Epithelial cell of prostate (primary cell): Measurements from ENCODE around the gene NUBP2.

Experiments used
- DNase-seq: peaks from one replicate; pipeline ENCODE4 v3.0.0-alpha.2; 2011; ENCODE audit warnings: low read depth, low spot score
- H3K27ac ChIP-seq: fragments of 450-650 bp; 2 replicates; pipeline ENCODE4 v1.5.1; 2017; ENCODE audit warnings: mild to moderate bottlenecking

Gene NUBP2

DNA sequence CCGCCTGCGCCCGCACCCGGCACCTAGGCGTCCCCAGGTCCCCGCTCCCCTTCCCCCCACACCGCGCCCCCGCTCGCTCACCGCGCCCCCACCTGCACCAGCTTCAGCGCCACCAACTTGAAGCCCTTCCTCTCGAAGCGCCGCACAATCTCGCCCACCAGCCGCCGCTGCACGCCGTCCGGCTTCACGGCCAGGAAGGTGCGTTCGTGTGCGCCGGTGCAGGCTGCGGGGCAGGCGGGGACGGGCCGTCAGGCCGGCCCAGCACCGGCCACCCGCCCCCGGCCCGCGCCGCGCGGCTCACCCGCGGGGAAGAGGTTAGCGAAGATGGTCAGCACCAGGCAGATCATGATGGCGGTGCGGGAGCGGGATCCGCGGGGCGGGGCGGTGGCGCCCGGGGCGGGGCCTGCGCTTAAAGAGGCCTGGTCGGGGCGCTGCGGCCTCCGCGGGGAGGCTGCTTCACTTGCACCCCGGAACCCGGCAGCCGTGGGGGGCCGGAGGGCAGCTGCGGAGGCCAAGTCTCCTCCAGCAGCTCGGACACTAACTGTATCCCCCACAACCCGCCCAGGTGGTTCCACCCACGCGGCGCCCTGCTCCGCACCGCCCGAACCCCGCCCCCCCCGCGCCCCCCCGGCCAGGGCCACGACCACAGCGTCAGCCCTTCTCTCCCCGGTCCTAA lies 11.4 kb upstream of the NUBP2 start, which contains the start of gene NME3:
NME3 (minus strand) TSS at position 356 of the 676 bp plus-strand sequence; CDS start at position 347, 9 bp downstream.
- peak within 1 kb of the TSS; percentile 88 for H3K27ac ChIP-seq
- no peak for DNase-seq

DNA sequence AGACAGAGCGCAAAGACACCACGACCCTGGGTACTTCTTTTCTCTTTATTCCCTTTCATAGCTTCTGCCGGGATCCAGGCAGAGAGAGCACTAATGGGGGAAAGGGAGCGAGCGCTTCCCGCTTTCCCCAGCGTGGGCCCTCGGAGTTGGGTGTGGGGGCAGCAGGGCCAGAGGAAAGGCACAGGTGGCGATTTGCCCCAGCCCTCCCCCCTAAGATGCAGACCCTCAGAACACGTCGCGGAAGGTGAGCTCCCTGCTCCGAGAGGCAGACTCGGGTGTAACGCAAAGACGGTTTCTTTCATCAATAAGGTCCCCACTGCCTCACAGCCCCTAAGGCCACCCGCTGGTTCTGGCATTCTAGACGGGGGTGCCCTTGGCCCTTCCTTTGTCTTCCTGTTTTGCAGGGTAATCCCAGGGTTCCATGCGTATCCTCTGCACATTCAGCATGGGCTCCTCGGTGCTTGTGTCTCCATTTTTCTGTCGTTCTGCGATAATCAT lies 10.8 kb upstream of the NUBP2 start:
- DNase-seq, result no peak
- H3K27ac ChIP-seq, result peak overlapping the region; percentile 88

DNA sequence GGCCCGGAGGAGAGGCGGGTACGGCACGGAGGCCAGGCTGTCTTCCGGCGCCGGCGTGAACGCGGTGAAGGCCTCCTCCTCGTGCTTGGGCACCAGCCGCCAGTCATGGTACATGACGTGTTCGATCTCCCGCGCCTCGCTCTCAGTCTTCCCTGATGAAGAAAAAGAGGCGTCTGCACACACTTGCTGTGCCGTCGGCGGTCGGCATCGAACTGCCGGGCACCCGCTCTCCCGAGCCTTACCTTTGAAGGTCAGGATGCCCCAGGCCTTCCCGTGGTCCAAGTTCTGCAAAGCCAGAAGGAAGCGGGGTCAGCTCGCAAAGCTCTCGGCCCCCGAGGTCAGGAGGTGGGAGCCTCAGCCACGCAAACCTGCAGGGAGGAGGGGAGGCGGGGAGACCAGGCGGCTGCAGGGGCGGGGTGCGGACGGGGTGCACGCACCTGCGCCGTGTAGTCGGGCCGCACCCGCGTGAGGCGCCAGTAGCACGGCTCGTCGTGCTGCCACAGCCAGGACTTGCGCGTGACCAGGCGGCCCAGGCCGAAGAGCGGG lies 10.3 kb upstream of the NUBP2 start, which contains the start of gene EME2:
EME2 (plus strand) TSS at position 449 of the 546 bp plus-strand sequence. CDS start 418 bp downstream, outside the sequence.
- no peak for DNase-seq
- peak within 1 kb of the TSS; percentile 88 for H3K27ac ChIP-seq

DNA sequence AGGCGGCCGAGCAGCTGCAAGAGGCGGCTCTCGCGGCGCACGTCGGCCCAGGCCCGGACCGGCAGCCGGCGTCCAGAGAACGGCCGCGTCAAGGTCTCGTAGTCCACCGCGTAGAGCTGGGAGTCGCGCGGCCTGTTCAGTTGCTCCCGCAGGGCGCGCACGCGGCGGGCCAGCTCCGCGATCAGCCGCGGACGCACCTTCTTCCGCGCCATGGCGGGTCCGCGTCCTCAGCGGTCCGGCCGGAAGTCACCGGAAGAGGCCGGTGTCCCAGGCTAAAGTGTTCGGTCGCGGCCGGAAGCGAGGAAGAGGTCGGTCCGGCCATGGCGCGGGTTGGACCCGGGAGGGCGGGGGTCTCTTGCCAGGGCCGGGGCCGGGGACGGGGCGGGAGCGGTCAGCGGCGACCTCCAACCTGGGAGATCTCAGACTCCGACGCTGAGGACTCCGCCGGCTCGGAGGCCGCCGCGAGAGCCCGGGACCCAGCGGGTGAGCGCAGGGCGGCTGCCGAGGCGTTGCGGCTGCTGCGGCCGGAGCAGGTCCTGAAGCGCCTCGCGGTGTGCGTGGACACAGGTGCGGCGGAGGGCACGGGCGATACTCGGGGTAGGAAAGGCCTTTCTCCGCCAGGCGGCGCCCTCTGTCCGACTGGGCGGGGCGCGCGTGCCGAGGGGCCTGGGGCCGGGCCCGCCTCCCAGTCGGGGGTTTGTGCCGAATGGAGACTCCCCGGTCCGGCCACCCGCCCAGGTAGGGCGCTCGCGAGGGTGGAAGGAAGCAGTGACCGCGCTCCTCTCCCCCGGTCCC lies 9.7 kb upstream of the NUBP2 start, which contains the start of gene MRPS34:
MRPS34 (minus strand) TSS at position 227 of the 795 bp plus-strand sequence; CDS start at position 212, 15 bp downstream.
- H3K27ac ChIP-seq, result peak within 1 kb of the TSS; percentile 88
- no peak for DNase-seq

DNA sequence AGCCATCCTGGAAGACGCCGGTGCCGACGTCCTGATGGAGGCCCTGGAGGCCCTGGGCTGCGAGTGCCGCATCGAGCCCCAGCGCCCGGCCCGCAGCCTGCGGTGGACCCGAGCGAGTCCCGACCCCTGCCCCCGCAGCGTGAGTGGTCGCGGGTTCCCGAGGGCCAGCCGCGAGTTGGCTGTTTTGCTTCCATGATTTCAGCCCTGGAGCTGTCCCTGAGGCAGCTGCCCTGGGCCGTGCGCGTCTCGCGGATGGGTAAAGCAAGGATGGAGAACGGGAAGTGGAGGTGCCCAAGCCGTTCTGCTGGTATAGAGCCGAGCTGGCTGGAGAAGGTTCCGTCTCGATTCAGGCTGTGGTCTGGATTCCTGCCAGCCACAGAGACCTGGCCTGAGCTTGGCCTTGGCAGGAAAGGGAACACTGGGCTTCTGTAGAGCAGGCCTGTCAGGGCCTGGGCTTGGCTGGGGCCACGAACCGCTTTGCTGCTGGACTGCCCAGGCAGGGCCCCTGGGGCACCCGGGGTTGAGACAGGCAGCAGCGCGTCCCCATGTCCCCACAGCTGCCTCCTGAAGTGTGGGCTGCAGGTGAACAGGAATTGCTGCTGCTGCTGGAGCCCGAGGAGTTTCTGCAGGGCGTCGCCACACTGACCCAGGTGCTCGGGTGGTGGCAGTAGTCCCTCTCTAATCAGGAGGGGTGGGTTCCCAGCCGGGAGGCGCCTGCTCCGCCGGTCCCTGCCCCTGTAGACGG lies 8.9 kb upstream of the NUBP2 start:
- peak overlapping the region; percentile 88 for H3K27ac ChIP-seq

DNA sequence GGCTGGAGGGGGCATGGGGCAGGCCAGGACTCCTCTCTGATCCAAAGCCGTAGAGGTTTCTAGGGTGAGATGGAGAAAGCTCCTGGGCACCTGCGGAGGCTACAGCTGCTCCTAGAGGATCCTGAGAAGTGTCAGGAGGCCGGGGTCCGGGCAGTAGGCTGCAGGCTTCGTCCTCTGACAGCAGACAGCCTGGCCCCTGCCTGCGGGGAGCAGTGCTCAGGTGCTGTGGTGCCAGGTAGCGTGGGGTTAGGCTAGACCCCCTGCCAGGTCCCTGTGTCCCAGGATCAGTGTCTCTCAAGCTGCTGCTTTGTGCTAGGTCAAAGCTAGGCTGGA lies 8.3 kb upstream of the NUBP2 start:
- DNase-seq, result no peak
- peak overlapping the region; percentile 88 for H3K27ac ChIP-seq

More for the DNA sequence above, 8.9 kb upstream of the NUBP2 start:
- no peak for DNase-seq

DNA sequence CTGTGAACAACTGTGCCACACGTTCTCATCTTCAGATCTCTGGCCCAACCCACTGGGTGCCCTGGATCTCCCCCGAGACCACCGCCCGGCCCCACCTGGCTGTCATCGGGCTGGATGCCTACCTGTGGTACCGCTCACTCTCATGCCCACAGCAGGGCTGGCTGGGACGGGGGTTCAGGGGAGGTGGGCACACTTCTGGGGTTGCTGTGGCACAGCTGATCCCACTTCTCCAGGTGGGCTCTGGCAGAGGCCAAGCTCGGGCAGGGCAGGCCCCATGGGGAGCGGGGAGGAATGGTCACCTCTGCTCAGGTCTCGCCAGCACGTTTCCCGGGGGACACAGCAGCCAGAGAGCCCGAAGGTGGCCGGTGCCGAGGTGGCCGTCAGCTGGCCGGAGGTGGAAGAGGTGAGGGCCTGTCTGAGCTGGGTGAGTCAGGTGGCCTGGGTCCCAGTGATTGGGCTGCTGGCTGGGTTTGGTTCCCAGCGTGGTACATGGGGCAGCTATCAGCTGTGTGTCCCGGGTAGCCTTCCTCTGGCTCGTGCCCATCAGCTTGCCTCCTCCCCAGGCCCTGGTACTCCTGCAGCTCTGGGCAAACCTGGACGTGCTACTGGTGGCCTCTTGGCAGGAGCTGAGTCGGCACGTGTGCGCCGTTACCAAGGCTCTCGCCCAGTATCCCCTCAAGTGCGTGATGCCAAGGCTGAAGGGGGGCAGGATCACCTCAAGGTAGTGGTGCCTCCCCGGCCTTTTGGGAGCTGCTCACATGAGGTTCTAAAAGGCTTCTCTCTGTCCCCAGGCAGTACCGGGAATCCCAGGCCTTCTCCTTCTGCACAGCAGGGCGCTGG lies 7.5 kb upstream of the NUBP2 start:
- no peak for DNase-seq
- H3K27ac ChIP-seq, result no peak overlapping the region

DNA sequence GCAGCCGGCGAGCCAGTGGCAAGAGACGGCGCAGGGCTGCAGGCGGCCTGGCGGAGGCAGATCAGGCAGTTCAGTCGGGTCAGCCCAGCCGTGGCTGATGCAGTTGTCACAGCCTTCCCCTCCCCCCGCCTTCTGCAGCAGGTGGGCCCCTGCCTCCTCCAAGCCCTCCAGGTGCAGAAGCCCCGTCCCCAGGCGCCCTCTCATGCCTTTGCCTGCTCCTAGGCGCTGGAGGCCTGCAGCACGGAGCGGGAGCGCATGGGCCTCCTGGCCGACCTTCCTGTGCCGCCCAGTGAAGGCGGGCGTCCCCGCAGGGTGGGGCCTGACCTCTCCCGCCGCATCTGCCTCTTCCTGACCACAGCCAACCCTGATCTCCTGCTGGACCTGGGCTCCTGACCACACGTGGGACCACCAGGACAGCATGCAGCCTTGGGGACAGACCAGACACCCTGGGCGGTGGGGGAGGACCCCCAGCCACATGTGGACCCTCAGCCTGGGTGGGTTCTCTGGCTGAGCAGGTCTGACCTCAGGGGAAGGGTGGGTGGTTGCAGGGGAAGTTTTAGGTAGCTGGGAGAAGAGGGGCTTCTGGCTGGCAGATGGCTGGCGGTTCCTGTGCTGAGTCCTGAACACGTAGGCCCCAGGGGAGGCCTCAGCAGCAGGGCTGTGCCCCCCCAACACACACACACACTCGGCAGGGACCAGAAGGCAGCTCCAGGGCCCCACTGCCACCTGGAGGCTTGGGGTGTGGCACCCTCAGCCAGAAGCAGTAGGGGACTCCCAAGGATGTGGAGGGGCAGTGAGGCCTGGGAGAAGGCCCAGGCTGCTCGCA lies 6.7 kb upstream of the NUBP2 start:
- no peak for DNase-seq
- no peak overlapping the region for H3K27ac ChIP-seq

DNA sequence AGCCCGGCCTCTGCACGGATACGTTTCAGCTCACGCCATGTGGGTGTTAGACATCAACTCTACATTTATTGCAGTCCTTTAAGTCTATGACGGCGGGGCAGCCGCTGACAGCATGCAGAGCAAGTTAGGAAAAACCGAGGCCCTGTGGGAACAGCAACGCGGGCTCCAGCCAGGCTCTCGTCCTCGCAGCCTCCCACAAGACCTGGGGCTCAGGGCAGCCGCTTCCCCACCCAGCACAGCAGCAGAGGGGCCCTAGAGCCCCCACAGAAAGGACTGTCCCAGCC lies 6.1 kb upstream of the NUBP2 start:
- no peak overlapping the region for H3K27ac ChIP-seq
- DNase-seq, result no peak

DNA sequence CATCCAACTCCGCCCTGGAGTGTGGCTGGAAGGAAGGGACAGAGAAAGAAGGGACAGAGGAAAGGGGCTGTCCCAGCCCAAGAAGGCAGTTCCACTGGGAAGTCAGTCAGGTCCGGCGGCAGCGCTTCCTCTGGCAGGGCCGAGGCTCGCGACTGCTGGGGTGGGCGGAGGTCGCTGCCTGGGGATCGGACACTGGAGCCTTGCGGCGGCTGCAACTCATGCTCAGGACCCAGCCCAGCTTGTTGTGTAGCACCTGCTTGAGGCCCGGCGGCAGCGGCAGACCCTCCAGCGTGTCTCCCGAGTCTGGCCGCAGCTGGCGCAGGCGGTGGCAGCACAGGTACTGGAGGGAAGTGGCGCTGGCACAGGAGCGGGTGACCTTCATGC lies 5.8 kb upstream of the NUBP2 start:
- H3K27ac ChIP-seq, result no peak overlapping the region
- DNase-seq, result no peak

DNA sequence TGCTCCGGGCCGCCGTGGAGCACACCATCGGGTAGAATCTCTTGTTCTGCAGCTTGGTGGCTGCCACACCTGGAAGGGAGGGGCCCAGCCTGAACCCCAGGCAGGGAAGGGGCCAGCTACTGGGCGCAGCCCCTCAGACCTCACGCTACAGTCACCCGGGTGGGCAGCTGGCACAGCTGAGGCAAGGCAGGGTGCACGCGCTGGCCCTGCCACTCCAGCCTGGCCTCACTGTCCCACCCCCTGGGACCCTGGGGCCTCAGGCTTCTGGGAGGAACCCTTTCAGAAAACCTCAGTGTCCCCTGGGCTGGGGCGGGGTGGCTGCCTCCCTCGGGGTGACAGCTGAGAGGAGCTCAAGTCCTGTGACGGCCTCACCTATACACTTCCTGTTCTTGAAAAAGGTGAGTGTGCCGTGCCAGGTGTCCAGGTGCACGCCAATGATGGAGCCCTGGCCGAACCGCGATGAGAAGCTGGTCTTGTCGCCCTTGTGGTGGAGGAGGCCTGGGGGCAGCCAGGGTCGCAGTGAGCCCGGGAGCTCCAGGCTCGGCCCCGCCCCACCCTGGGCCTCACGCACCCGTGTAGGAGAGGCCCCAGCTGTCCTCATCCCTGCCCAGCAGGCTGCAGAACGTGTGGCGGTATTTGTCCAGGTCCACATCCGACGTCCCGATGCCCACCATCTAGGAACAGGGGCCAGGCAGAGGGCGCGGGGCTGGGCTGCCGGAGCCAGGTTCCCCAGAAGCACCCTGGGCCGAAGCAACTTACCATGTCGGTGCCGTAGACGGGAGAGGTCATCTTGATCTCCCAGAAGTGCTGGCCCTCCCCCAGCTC lies 5.2 kb upstream of the NUBP2 start:
- H3K27ac ChIP-seq, result no peak overlapping the region
- no peak for DNase-seq

DNA sequence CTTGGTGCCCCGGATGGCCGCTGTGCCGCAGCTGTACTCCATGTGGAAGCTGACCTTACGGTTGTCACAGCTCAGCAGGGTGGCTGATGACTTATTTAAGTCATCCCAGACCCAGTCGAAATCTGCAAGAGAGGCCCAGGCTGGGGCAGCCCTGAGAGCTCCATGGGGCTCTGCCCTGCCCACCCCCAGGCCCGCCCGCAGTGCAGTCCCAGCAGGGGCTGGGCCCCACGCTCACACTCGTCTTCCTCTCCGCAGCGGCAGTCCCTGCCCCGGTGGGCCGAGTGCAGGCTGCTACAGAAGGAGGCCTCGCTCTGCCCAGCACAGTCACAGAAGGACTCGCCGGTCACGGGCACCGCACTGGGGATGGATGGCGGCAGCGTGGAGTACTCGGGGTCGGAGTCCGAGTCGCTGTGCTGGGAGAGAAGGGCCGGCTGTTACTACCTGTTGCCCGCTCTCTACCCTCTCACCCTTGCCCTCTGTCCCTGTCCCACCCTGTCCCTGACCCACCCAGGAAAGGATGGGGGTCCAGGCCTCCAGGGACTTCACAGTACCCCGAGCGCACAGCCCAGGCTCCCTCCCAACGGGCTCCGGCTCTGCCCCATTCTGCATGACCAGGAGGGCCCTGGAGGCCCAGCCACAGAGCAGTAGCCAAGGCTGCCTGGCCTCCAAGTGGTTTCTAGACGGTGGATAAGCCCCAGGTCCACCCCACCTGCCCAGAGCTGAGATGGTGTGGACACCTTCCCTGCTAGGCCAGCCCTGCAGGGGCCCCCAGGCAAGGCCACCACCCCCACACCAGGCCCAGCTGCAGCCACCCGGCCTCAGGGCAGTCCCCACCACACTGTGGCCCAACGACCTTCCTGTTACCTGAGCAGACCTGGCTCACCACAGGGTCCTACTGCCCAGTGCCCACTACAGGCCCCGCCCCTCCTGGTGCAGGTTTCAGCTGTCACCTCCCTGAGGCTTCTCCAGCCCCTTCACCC lies 4.3 kb upstream of the NUBP2 start:
- DNase-seq, result no peak
- H3K27ac ChIP-seq, result no peak overlapping the region

DNA sequence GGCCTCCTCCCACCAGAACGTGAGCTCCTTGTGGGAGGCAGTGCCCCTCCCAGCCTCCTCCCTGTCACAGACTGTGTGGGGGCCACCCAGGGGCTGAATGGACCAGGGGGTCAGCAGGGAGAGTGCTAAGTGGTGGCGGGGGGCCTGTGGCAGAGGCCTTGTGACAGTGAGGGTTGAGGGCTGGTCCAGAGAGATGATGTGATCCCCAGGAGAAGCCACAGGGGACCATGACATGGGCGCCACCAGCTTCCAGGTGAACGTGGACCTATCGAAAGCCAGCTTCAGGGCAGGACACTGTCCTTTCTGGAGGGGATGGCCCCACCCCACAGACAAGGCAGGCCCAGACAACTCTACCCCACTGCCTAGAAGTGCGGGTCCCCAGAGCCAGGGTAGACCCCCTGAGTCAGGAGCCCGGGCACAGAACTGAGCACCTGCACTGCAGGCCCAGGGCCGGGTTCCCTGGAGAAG lies 3.5 kb upstream of the NUBP2 start:
- no peak overlapping the region for H3K27ac ChIP-seq
- no peak for DNase-seq

DNA sequence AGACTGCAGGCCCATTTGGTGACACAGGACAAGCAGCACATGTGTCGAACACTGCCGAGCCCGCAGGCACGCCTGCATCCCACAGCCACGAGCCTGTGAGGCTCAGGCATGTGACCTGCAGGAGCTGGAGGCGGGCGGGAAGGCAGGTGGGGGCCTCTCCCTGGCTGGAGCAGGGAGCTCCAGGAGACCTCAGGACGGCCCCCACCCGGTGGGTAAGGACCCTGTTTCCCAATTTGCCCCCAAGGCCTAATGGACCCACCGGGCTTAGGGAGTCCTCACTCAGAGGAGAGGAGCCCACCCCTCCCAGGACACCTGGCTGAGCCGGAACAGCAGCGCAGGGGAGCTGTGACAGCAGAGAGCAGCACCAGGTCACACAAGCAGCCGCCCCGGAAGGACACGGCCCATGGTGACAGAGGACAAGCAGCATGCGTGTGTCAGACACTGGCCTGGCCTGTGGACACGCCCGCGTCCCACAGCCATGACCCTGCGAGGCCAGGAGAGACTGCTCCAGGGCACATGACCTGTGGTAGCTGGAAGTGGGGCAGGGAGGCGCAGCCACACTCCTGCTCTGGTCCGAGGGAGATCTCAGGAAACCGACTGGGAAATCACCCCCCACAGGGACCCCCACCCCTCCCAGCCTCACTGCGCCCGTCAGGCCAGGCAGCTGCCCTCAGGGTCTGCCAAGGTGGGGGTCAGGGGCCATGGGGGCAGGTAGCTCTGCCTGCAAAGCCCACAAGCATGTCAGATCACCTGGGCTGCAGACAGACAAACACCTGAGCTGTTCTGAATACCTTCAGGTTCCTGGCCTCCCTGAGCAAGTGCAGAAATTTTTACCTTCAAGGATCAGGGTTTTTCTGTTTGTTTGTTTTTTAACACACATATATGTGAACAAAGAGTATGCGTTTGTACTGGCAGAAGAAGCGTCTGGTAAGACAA lies 2.8 kb upstream of the NUBP2 start:
- DNase-seq, result no peak
- H3K27ac ChIP-seq, result peak overlapping the region; percentile 82

DNA sequence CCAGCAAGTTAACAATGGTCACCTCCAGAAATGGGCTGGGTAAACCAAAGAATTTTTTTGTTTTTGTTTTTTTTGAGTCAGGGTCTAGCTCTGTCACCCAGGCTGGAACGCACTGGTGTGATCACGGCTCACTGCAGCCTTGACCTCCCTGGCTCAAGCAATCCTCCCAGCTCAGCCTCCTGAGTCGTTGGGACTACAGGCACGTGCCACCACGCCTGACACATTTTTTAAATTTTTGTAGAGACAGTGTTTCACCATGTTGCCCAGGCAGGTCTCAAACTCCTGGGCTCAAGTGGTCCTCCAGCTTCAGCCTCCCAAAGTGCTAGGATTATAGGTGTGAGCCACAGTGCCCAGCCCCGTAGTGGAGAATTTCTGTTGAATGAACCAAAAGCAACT lies 2.1 kb upstream of the NUBP2 start:
- H3K27ac ChIP-seq, result peak overlapping the region; percentile 82
- DNase-seq, result no peak

DNA sequence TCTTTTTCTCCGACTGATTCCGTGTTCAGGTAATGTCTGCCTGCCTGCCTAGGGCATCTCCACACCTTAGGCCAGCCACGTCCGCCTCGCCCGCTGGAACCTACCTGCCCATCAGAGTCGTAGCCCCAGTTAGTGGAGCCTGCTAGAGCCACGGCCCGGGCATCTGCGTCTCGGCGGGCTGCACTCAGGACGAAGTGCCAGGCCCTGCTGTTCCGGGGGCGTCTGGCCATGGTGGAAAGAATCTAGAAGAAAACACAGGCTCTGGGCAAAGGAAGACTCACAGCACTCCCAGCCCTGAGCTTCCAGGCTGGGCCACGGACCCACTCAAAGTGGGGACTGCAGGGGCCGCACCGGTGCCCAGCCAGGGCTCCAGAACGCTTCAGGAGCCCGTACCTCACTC lies 1.5 kb upstream of the NUBP2 start:
- peak overlapping the region; percentile 82 for H3K27ac ChIP-seq

More for the DNA sequence above, 1.5 kb upstream of the NUBP2 start:
- no peak for DNase-seq
